ENCODE data around the gene SMARCAL1. TPM values are rescaled to one million over a fixed set of nuclear protein-coding genes. Genes with fewer than 3 reads are reported as not detected.

Gene SMARCAL1
- total and polyA plus RNA-seq, 4 donors = 3.4 to 9.3 (median 5.4) TPM

DNA sequence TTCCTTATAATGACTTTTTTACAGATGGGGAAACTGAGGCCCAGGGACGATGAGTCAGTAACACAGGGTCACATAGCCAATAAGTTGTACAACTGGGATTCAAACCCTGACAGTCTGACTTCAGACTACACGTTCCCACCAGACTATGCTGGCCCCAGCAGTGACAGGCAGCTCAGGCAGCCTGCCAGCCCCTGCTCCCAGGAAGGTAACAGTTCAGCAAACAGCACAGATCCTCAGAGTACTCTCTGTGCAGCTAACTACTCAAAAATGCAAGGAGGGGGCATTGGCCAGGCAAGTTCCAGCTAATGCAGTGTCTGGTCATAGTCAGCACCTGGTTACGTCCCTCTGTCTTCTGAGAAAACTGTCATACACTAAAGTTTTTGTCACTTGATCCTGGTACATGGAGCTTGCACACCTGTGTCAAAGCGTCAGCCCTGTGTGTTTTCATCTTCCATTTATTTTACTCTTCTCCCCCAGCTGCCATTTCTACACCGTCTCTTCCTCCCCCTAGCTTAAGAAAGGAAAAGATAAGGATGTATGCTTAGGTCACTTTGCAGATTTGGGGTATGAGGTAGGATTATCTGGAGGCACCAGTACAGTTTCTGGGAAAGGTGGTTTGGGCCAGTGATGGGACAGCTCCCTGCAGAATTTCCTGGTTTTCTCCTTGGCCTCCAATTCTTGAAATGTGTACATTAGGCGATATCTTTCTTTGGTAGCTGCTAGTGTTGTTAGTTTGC is 4.5 kb downstream of the SMARCAL1 start:
- WGBS = 95% methylated on average over 6 of the region's 6 CpGs
- Histone ChIP-seq H3K27me3 (ENCODE audit: control insufficient read depth in 4 of 4, insufficient read depth in 4 of 4, low read length in 3 of 4) (no peaks in the 10 kb centered on the region), H3K4me1 (ENCODE audit: control insufficient read depth in 4 of 4, insufficient read depth in 4 of 4, low read length in 3 of 4) (peaks cover 0 to 10% (median 3%) of the 10 kb centered on the region in 4 donors), H3K27ac (ENCODE audit: low read depth in 1 of 2, low read length in 2 of 2) (no peak overlapping the region), H3K9me3 (ENCODE audit: control insufficient read depth in 4 of 4, low read length in 3 of 4) (no peaks in the 10 kb centered on the region), H3K9ac (ENCODE audit: low read depth in 1 of 2, low read length in 2 of 2) (no peak overlapping the region), H3K36me3 (ENCODE audit: control insufficient read depth in 4 of 4, insufficient read depth in 3 of 4, low read depth in 1 of 4, low read length in 3 of 4) (peaks cover 1 to 30% (median 10%) of the 10 kb centered on the region in 4 donors), H3K4me3 (ENCODE audit: low read depth in 1 of 3, low read length in 3 of 3) (no peak overlapping the region)
- no peak for TF ChIP-seq RAD21 (IDR thresholded peaks at IDR 0.05)
- DNase-seq (ENCODE audit: low spot score) = no peak

DNA sequence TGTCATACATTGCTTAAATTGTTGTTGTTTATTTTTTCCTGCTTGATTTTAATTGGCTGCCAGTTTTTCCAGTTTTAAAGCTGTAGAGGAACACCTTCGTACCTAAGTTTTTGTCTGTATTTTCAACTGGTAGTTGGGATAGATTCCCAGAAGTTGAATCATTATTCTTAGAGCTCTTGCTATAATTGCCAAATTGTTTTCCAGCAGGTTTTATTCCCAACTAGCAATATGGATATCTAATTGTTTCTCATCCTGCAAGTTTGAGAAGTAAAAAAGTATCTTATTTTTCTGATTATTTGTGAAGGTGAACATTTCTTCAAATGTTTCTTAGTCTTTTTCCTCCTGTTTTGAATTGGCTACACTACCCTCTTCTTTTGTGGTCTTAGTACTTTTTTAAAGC is 6.7 kb downstream of the SMARCAL1 start:
- H3K9ac ChIP-seq (ENCODE audit: low read depth in 1 of 2, low read length in 2 of 2) = no peak overlapping the region
- TF ChIP-seq FOXA1 (IDR thresholded peaks at IDR 0.05) = no peak
- no peak for TF ChIP-seq RXRA (IDR thresholded peaks at IDR 0.05)
- TF ChIP-seq, protein P1, sequence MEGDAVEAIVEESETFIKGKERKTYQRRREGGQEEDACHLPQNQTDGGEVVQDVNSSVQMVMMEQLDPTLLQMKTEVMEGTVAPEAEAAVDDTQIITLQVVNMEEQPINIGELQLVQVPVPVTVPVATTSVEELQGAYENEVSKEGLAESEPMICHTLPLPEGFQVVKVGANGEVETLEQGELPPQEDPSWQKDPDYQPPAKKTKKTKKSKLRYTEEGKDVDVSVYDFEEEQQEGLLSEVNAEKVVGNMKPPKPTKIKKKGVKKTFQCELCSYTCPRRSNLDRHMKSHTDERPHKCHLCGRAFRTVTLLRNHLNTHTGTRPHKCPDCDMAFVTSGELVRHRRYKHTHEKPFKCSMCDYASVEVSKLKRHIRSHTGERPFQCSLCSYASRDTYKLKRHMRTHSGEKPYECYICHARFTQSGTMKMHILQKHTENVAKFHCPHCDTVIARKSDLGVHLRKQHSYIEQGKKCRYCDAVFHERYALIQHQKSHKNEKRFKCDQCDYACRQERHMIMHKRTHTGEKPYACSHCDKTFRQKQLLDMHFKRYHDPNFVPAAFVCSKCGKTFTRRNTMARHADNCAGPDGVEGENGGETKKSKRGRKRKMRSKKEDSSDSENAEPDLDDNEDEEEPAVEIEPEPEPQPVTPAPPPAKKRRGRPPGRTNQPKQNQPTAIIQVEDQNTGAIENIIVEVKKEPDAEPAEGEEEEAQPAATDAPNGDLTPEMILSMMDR (IDR thresholded peaks at IDR 0.05; ENCODE audit: low read depth, low read length, missing input control) = no peak
- no peak for TF ChIP-seq SP1 (IDR thresholded peaks at IDR 0.05)
- no peak for TF ChIP-seq ATF3 (IDR thresholded peaks at IDR 0.05)
- no peak for TF ChIP-seq RAD21 (IDR thresholded peaks at IDR 0.05)
- TF ChIP-seq JUND (IDR thresholded peaks at IDR 0.05) = no peak
- TF ChIP-seq GABPA (IDR thresholded peaks at IDR 0.05 in 1 of 2, conservative IDR thresholded peaks at IDR 0.05 in 1 of 2) = no peak
- WGBS = 90% methylated on average over 1 of the region's 1 CpG
- H3K9me3 ChIP-seq (ENCODE audit: control insufficient read depth in 4 of 4, low read length in 3 of 4) = no peaks in the 10 kb centered on the region
- no peaks in the 10 kb centered on the region for H3K4me1 ChIP-seq (ENCODE audit: control insufficient read depth in 4 of 4, insufficient read depth in 4 of 4, low read length in 3 of 4)
- H3K27me3 ChIP-seq (ENCODE audit: control insufficient read depth in 4 of 4, insufficient read depth in 4 of 4, low read length in 3 of 4) = no peaks in the 10 kb centered on the region
- no peak overlapping the region for H3K27ac ChIP-seq (ENCODE audit: low read depth in 1 of 2, low read length in 2 of 2)
- H3K36me3 ChIP-seq (ENCODE audit: control insufficient read depth in 4 of 4, insufficient read depth in 3 of 4, low read depth in 1 of 4, low read length in 3 of 4) = peaks cover 3 to 46% (median 26%) of the 10 kb centered on the region in 4 donors
- no peak overlapping the region for H3K4me3 ChIP-seq (ENCODE audit: low read depth in 1 of 3, low read length in 3 of 3)
- no peak for DNase-seq (ENCODE audit: low spot score)

- 95% methylated on average over 9 of the region's 9 CpGs for WGBS
- Histone ChIP-seq H3K4me1 (ENCODE audit: control insufficient read depth in 4 of 4, insufficient read depth in 4 of 4, low read length in 3 of 4) (no peaks in the 10 kb centered on the region), H3K27ac (ENCODE audit: low read depth in 1 of 2, low read length in 2 of 2) (no peak overlapping the region), H3K4me3 (ENCODE audit: low read depth in 1 of 3, low read length in 3 of 3) (no peak overlapping the region), H3K9ac (ENCODE audit: low read depth in 1 of 2, low read length in 2 of 2) (no peak overlapping the region), H3K36me3 (ENCODE audit: control insufficient read depth in 4 of 4, insufficient read depth in 3 of 4, low read depth in 1 of 4, low read length in 3 of 4) (peaks cover 8 to 59% (median 36%) of the 10 kb centered on the region in 4 donors), H3K9me3 (ENCODE audit: control insufficient read depth in 4 of 4, low read length in 3 of 4) (peaks cover 0 to 6% (median 5%) of the 10 kb centered on the region in 4 donors), H3K27me3 (ENCODE audit: control insufficient read depth in 4 of 4, insufficient read depth in 4 of 4, low read length in 3 of 4) (no peaks in the 10 kb centered on the region)
- DNase-seq (ENCODE audit: low spot score) = no peak
- TF ChIP-seq JUND (IDR thresholded peaks at IDR 0.05) = no peak
- no peak for TF ChIP-seq RAD21 (IDR thresholded peaks at IDR 0.05)
- TF ChIP-seq FOXA2 (IDR thresholded peaks at IDR 0.05) = no peak
- TF ChIP-seq, protein P2, sequence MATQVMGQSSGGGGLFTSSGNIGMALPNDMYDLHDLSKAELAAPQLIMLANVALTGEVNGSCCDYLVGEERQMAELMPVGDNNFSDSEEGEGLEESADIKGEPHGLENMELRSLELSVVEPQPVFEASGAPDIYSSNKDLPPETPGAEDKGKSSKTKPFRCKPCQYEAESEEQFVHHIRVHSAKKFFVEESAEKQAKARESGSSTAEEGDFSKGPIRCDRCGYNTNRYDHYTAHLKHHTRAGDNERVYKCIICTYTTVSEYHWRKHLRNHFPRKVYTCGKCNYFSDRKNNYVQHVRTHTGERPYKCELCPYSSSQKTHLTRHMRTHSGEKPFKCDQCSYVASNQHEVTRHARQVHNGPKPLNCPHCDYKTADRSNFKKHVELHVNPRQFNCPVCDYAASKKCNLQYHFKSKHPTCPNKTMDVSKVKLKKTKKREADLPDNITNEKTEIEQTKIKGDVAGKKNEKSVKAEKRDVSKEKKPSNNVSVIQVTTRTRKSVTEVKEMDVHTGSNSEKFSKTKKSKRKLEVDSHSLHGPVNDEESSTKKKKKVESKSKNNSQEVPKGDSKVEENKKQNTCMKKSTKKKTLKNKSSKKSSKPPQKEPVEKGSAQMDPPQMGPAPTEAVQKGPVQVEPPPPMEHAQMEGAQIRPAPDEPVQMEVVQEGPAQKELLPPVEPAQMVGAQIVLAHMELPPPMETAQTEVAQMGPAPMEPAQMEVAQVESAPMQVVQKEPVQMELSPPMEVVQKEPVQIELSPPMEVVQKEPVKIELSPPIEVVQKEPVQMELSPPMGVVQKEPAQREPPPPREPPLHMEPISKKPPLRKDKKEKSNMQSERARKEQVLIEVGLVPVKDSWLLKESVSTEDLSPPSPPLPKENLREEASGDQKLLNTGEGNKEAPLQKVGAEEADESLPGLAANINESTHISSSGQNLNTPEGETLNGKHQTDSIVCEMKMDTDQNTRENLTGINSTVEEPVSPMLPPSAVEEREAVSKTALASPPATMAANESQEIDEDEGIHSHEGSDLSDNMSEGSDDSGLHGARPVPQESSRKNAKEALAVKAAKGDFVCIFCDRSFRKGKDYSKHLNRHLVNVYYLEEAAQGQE (IDR thresholded peaks at IDR 0.05) = no peak
- no peak for TF ChIP-seq SP1 (IDR thresholded peaks at IDR 0.05)
- no peak for TF ChIP-seq TAF1 (conservative IDR thresholded peaks at IDR 0.05)
- no peak for TF ChIP-seq FOXA1 (IDR thresholded peaks at IDR 0.05)
- no peak for TF ChIP-seq EGR1 (IDR thresholded peaks at IDR 0.05; ENCODE audit: low read depth in 2 of 2)
- no peak for TF ChIP-seq GABPA (IDR thresholded peaks at IDR 0.05 in 1 of 2, conservative IDR thresholded peaks at IDR 0.05 in 1 of 2)
- no peak for TF ChIP-seq HNF4G (IDR thresholded peaks at IDR 0.05)
- TF ChIP-seq, protein P1 (IDR thresholded peaks at IDR 0.05; ENCODE audit: low read depth, low read length, missing input control) = no peak
- TF ChIP-seq, protein P3, sequence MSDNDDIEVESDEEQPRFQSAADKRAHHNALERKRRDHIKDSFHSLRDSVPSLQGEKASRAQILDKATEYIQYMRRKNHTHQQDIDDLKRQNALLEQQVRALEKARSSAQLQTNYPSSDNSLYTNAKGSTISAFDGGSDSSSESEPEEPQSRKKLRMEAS (IDR thresholded peaks at IDR 0.05) = no peak
- TF ChIP-seq RXRA (IDR thresholded peaks at IDR 0.05) = no peak
- no peak for TF ChIP-seq HNF4A (conservative IDR thresholded peaks at IDR 0.05)
- TF ChIP-seq ATF3 (IDR thresholded peaks at IDR 0.05) = no peak
- TF ChIP-seq YY1 (IDR thresholded peaks at IDR 0.05) = no peak
These were observed 8.2 kb downstream of the SMARCAL1 start for GRCh38 chr2:216420367-216421101.

Measured in liver (tissue), 9 donors.